GM23248 (cell line): ENCODE measurements around the gene SMARCAL1.

Experiments used
- EZH2 ChIP-seq: fragments of 200-600 bp; sonication (generic); IDR thresholded peaks from 2 replicates; pipeline ENCODE4 v1.6.1; 2018; ENCODE audit warnings: antibody characterized with exemption, mild to moderate bottlenecking; ENCODE audit not compliant: insufficient read depth, poor library complexity, severe bottlenecking
- EZH2phosphoT487 ChIP-seq: fragments of 200-600 bp; sonication (generic); IDR thresholded peaks from 2 replicates; pipeline ENCODE4 v1.6.1; 2018; ENCODE audit warnings: antibody characterized with exemption, moderate library complexity, mild to moderate bottlenecking, low read depth; ENCODE audit not compliant: insufficient read depth

- TF ChIP-seq EZH2phosphoT487 (no peak), EZH2 (no peak)
Measured at GRCh38 chr2:216365518-216365917, 46.8 kb upstream of the SMARCAL1 start.
